ENCODE measurements around the gene MACROD2.

Gene MACROD2

DNA sequence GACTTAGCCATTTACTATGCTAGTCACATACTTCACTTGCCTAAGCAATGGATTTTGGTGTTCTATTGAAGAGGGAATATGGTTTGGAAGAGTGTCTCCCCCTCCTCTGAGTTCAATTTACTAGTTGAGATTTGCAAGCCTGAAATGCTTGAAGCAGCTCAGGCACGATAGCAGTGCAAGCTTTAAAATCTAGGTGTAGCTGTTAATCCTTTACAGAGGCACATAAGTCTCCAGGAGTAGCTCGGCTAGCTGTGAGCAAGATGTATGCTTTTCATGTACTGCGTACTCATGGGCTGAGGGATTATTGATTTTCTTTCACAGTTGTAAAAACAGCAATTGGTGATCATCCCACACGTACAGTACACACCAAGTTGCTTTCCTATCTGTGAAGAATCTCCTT is 341.4 kb downstream of the MACROD2 start:
- no peak for FAIRE-seq
- no peak for DNase-seq (ENCODE audit: insufficient read length, low spot score)
- TF ChIP-seq TAF1 (IDR thresholded peaks at IDR 0.05; ENCODE audit: low read depth, low read length) (no peak), POLR2AphosphoS5 (IDR thresholded peaks at IDR 0.05; ENCODE audit: low read depth, low read length) (no peak), SPI1 (IDR thresholded peaks at IDR 0.05; ENCODE audit: low read depth, low read length) (no peak), POU2F2 (IDR thresholded peaks at IDR 0.05; ENCODE audit: low read depth, low read length) (no peak), POLR2A (IDR thresholded peaks at IDR 0.05; ENCODE audit: low read depth, low read length) (no peak), PAX5 (IDR thresholded peaks at IDR 0.05; ENCODE audit: insufficient read depth, low read length, severe bottlenecking) (no peak)

GRCh38 chr20:14337400-14338171 is 342.3 kb downstream of the MACROD2 start, which contains the start of gene FLRT3:
Gene FLRT3 (minus strand): TSS chr20:14337612. CDS start chr20:14327506, 10,106 bp downstream.
- FAIRE-seq (peak; percentile 78), DNase-seq (ENCODE audit: insufficient read length, low spot score) (peak; percentile 4)
- no peak for TF ChIP-seq TAF1 (IDR thresholded peaks at IDR 0.05; ENCODE audit: low read depth, low read length)
- TF ChIP-seq SPI1 (IDR thresholded peaks at IDR 0.05; ENCODE audit: low read depth, low read length) = no peak
- no peak for TF ChIP-seq POLR2A (IDR thresholded peaks at IDR 0.05; ENCODE audit: low read depth, low read length)
- no peak for TF ChIP-seq POLR2AphosphoS5 (IDR thresholded peaks at IDR 0.05; ENCODE audit: low read depth, low read length)
- no peak for TF ChIP-seq POU2F2 (IDR thresholded peaks at IDR 0.05; ENCODE audit: low read depth, low read length)
- no peak for TF ChIP-seq PAX5 (IDR thresholded peaks at IDR 0.05; ENCODE audit: insufficient read depth, low read length, severe bottlenecking)

GRCh38 chr20:14341801-14342200 is 346.5 kb downstream of the MACROD2 start:
- no peak for FAIRE-seq
- TF ChIP-seq POU2F2 (IDR thresholded peaks at IDR 0.05; ENCODE audit: low read depth, low read length) (no peak), TAF1 (IDR thresholded peaks at IDR 0.05; ENCODE audit: low read depth, low read length) (no peak), POLR2AphosphoS5 (IDR thresholded peaks at IDR 0.05; ENCODE audit: low read depth, low read length) (no peak)
- no peak for DNase-seq (ENCODE audit: insufficient read length, low spot score)

DNA sequence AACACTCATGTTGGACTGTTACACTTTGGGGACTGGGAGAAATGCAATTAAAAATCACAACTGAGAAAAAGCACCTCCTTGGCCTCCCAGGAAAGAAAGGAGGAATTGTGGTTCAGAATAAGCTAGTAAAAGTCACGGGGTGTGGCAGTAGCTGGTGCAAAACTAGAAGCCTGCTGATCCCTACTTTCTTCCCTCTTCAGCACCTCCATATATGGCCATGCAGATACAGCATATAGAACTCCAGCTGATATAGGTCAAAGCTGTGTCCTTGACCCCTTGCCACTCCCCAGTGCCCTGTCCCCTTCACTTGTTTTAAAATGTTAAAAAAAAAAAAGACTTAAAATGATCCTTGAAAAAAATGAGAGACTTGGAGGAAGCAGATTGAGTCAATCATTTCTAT is 347.6 kb downstream of the MACROD2 start:
- TF ChIP-seq POLR2AphosphoS5 (IDR thresholded peaks at IDR 0.05; ENCODE audit: low read depth, low read length) (no peak), POU2F2 (IDR thresholded peaks at IDR 0.05; ENCODE audit: low read depth, low read length) (no peak), SPI1 (IDR thresholded peaks at IDR 0.05; ENCODE audit: low read depth, low read length) (no peak), TAF1 (IDR thresholded peaks at IDR 0.05; ENCODE audit: low read depth, low read length) (no peak), PAX5 (IDR thresholded peaks at IDR 0.05; ENCODE audit: insufficient read depth, low read length, severe bottlenecking) (no peak), POLR2A (IDR thresholded peaks at IDR 0.05; ENCODE audit: low read depth, low read length) (no peak)
- no peak for FAIRE-seq
- no peak for DNase-seq (ENCODE audit: insufficient read length, low spot score)

DNA sequence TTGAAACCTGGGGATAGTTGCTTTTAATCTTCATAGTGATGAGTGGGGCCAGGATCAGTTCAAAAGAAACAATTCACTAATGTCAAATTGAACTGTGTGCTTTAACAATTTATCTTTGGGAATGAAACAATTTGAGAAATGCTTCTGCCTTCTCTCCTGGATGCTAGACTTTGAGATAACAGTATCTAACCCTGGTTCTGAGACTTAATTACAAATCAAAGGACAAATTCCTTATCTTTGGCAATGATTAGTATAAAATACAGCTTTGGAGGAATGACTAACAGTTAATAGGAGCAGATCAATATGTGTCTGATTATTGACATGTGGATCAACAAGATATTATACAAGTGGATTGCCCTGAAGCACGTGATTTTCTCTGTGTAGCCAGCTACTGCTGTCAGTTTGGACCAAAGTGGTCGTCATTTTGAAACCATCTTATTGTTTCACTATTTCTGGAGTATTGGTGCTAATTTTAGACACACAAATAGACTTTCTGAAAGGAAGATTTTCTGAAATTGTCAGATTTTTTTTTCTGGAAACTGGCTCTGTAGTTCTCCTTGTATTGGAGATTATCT is 348.3 kb downstream of the MACROD2 start:
- TF ChIP-seq SPI1 (IDR thresholded peaks at IDR 0.05; ENCODE audit: low read depth, low read length) (no peak), TAF1 (IDR thresholded peaks at IDR 0.05; ENCODE audit: low read depth, low read length) (no peak), POLR2AphosphoS5 (IDR thresholded peaks at IDR 0.05; ENCODE audit: low read depth, low read length) (no peak), PAX5 (IDR thresholded peaks at IDR 0.05; ENCODE audit: insufficient read depth, low read length, severe bottlenecking) (no peak), POU2F2 (IDR thresholded peaks at IDR 0.05; ENCODE audit: low read depth, low read length) (no peak), POLR2A (IDR thresholded peaks at IDR 0.05; ENCODE audit: low read depth, low read length) (no peak)
- no peak for DNase-seq (ENCODE audit: insufficient read length, low spot score)
- no peak for FAIRE-seq

DNA sequence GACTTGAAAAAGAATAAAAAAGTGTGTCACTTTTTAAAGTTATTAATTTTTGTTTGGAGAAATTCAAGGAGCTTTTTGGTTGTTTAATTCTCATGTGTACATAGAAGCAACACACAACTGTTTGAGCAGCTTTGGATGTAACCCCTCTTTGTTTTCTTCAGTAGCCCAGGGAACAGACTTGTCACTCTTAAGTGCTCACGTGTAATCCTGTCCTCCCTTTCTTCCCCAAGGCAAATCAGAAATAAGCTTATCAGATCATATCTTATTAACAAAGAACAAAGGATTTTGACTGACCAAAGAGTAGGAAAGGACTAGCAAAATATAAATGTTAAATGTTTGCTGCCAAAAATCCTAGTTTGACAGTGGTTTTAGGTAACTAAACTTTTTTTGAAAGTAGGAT is 349.4 kb downstream of the MACROD2 start:
- DNase-seq (ENCODE audit: insufficient read length, low spot score) = no peak
- FAIRE-seq = no peak
- TF ChIP-seq POLR2A (IDR thresholded peaks at IDR 0.05; ENCODE audit: low read depth, low read length) = no peak

DNA sequence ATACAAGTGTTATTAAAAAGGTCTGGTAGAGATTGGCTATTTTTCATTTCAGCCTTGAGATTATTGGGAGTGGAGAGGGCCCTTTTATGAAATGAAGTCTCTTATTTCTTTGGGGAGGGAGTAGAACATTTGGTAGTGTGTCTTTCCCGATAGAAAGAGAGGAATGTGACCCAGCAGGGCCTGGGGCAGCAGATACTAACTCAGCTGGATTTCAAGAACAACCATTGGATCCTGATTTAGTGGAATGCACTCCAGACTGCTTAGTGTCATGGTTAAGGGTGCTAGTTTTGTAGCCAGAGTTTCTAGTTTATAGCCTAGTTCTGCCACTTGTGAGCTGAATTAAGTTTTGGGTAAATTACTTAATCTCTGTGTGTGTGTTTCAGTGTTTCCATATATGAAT is 360.5 kb downstream of the MACROD2 start:
- no peak for TF ChIP-seq POLR2A (IDR thresholded peaks at IDR 0.05; ENCODE audit: low read depth, low read length)
- TF ChIP-seq POLR2AphosphoS5 (IDR thresholded peaks at IDR 0.05; ENCODE audit: low read depth, low read length) = no peak
- TF ChIP-seq POU2F2 (IDR thresholded peaks at IDR 0.05; ENCODE audit: low read depth, low read length) = no peak
- no peak for FAIRE-seq
- DNase-seq (ENCODE audit: insufficient read length, low spot score) = no peak

- FAIRE-seq = no peak
Observed at GRCh38 chr20:14360416-14360815, 365.1 kb downstream of the MACROD2 start.

GRCh38 chr20:14361509-14362345 is 366.4 kb downstream of the MACROD2 start:
- DNase-seq (ENCODE audit: insufficient read length, low spot score) (no peak), FAIRE-seq (no peak)
- TF ChIP-seq POLR2A (IDR thresholded peaks at IDR 0.05; ENCODE audit: low read depth, low read length) = no peak
- no peak for TF ChIP-seq TAF1 (IDR thresholded peaks at IDR 0.05; ENCODE audit: low read depth, low read length)

More at GRCh38 chr20:14360416-14360815, 365.1 kb downstream of the MACROD2 start:
- DNase-seq (ENCODE audit: insufficient read length, low spot score) = no peak
- TF ChIP-seq POLR2A (IDR thresholded peaks at IDR 0.05; ENCODE audit: low read depth, low read length) (no peak), SPI1 (IDR thresholded peaks at IDR 0.05; ENCODE audit: low read depth, low read length) (no peak), POU2F2 (IDR thresholded peaks at IDR 0.05; ENCODE audit: low read depth, low read length) (no peak), PAX5 (IDR thresholded peaks at IDR 0.05; ENCODE audit: insufficient read depth, low read length, severe bottlenecking) (no peak), POLR2AphosphoS5 (IDR thresholded peaks at IDR 0.05; ENCODE audit: low read depth, low read length) (no peak), TAF1 (IDR thresholded peaks at IDR 0.05; ENCODE audit: low read depth, low read length) (no peak)

DNA sequence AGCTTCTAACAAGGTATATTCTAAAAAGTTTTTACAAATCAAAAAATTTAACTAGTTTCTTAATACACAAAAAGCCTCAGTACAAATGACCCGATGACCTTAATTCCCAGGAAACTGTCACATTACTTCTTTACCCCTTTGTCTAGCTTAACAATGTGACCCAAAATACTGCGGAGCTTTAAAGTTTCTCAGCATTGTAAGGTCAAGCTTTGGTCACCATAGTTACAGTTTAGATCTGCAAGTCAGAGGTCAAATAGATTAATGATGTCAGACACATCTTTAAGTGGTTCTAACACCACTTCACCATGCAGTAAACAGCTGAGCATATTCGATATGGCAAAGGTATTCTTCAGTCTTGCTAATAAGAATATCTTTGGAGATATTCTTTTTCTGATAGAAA is 378.9 kb downstream of the MACROD2 start:
- DNase-seq (ENCODE audit: insufficient read length, low spot score) (no peak), FAIRE-seq (no peak)
- no peak for TF ChIP-seq TAF1 (IDR thresholded peaks at IDR 0.05; ENCODE audit: low read depth, low read length)
- no peak for TF ChIP-seq POLR2AphosphoS5 (IDR thresholded peaks at IDR 0.05; ENCODE audit: low read depth, low read length)
- no peak for TF ChIP-seq PAX5 (IDR thresholded peaks at IDR 0.05; ENCODE audit: insufficient read depth, low read length, severe bottlenecking)
- TF ChIP-seq SPI1 (IDR thresholded peaks at IDR 0.05; ENCODE audit: low read depth, low read length) = no peak
